SKM-1 (cell line): ENCODE data around the gene TBCCD1.
"Not testable (repeated sequence)": the region's sequence is repeated elsewhere in the genome, so short reads cannot be mapped to it uniquely, and the experiment has no call there.

Experiments used
- DNase-seq: peaks from one replicate; lab custom pipeline; 2025; ENCODE audit not compliant: unreplicated experiment; lab: John Stamatoyannopoulos, UW

Gene TBCCD1

GRCh38 chr3:186520431-186520830 lies 46.7 kb downstream of the TBCCD1 start:
- no peak for DNase-seq

GRCh38 chr3:186519021-186519658 lies 48.0 kb downstream of the TBCCD1 start:
- DNase-seq, result no peak

GRCh38 chr3:186517218-186517617 lies 49.9 kb downstream of the TBCCD1 start:
- no peak for DNase-seq

GRCh38 chr3:186516646-186517045 lies 50.5 kb downstream of the TBCCD1 start:
- DNase-seq, result no peak

GRCh38 chr3:186515125-186515524 lies 52.0 kb downstream of the TBCCD1 start:
- no peak for DNase-seq

GRCh38 chr3:186514296-186515002 lies 52.7 kb downstream of the TBCCD1 start:
- no peak for DNase-seq

GRCh38 chr3:186513386-186513785 lies 53.8 kb downstream of the TBCCD1 start:
- DNase-seq, result no peak

GRCh38 chr3:186512570-186513302 lies 54.4 kb downstream of the TBCCD1 start:
- no peak for DNase-seq

GRCh38 chr3:186511702-186512101 lies 55.4 kb downstream of the TBCCD1 start:
- DNase-seq, result no peak

GRCh38 chr3:186511245-186511644 lies 55.9 kb downstream of the TBCCD1 start:
- no peak for DNase-seq

GRCh38 chr3:186510374-186511079 lies 56.6 kb downstream of the TBCCD1 start:
- no peak for DNase-seq

- no peak for DNase-seq
These were observed 57.7 kb downstream of the TBCCD1 start for GRCh38 chr3:186509423-186509822.

GRCh38 chr3:186506857-186507256 lies 60.3 kb downstream of the TBCCD1 start:
- no peak for DNase-seq

- DNase-seq, result no peak
These were observed 60.9 kb downstream of the TBCCD1 start for GRCh38 chr3:186506191-186506739.

GRCh38 chr3:186502966-186503712 lies 64.0 kb downstream of the TBCCD1 start:
- no peak for DNase-seq

GRCh38 chr3:186502138-186502948 lies 64.8 kb downstream of the TBCCD1 start:
- no peak for DNase-seq

GRCh38 chr3:186499949-186500348 lies 67.2 kb downstream of the TBCCD1 start:
- DNase-seq, result not testable (repeated sequence)

- not testable (repeated sequence) for DNase-seq
These were observed 69.1 kb downstream of the TBCCD1 start for GRCh38 chr3:186498022-186498421.

GRCh38 chr3:186497608-186498007 lies 69.5 kb downstream of the TBCCD1 start:
- DNase-seq, result no peak

- no peak for DNase-seq
These were observed 70.5 kb downstream of the TBCCD1 start for GRCh38 chr3:186496635-186497034.
